Brain microvascular endothelial cell (primary cell): Measurements from ENCODE around the gene CD109.

Experiments
- DNase-seq: peaks from one replicate; pipeline ENCODE4 v3.0.0-alpha.2; 2020
- H3K27ac ChIP-seq: fragments of 250-450 bp; sonication (Bioruptor Pico); 2 replicates; pipeline ENCODE4 v1.5.1; 2020; ENCODE audit warnings: mild to moderate bottlenecking, moderate library complexity
- H3K27me3 ChIP-seq: fragments of 250-450 bp; sonication (Bioruptor Pico); replicated peaks from 2 replicates; pipeline ENCODE4 v1.5.1; 2020; ENCODE audit warnings: mild to moderate bottlenecking
- H3K36me3 ChIP-seq: fragments of 250-450 bp; sonication (Bioruptor Pico); replicated peaks from 2 replicates; pipeline ENCODE4 v1.5.1; 2020; ENCODE audit warnings: mild to moderate bottlenecking
- H3K4me3 ChIP-seq: 2 replicates; pipeline ENCODE4 v1.5.1; 2011; ENCODE audit warnings: low read depth, mild to moderate bottlenecking, control low read depth, low read length, moderate library complexity
- in situ Hi-C: cut with HindIII; loops from 2 replicates; pipeline ENCODE4 v1.10.0; 2017; ENCODE audit warnings: low sequenced_read_pairs, low pct_ligation_motif_present
- TF ChIP-seq, protein P1 (sequence below): IDR thresholded peaks from 2 replicates; pipeline ENCODE4 v1.5.1; 2011; ENCODE audit warnings: low read depth, mild to moderate bottlenecking, moderate library complexity, low read length, control low read depth, inconsistent platforms; ENCODE audit errors: missing control alignments

CD109 gene

GRCh38 chr6:73774311-73774774, 78.3 kb downstream of the CD109 start:
- TF ChIP-seq, protein P1, sequence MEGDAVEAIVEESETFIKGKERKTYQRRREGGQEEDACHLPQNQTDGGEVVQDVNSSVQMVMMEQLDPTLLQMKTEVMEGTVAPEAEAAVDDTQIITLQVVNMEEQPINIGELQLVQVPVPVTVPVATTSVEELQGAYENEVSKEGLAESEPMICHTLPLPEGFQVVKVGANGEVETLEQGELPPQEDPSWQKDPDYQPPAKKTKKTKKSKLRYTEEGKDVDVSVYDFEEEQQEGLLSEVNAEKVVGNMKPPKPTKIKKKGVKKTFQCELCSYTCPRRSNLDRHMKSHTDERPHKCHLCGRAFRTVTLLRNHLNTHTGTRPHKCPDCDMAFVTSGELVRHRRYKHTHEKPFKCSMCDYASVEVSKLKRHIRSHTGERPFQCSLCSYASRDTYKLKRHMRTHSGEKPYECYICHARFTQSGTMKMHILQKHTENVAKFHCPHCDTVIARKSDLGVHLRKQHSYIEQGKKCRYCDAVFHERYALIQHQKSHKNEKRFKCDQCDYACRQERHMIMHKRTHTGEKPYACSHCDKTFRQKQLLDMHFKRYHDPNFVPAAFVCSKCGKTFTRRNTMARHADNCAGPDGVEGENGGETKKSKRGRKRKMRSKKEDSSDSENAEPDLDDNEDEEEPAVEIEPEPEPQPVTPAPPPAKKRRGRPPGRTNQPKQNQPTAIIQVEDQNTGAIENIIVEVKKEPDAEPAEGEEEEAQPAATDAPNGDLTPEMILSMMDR: no peak
- H3K27ac ChIP-seq: peak overlapping the region; percentile 92
- in situ Hi-C loops: no loop called here
- no peak overlapping the region for H3K4me3 ChIP-seq
- H3K27me3 ChIP-seq: no peaks in the 10 kb centered on the region
- peak; percentile 99 for DNase-seq
- no peaks in the 10 kb centered on the region for H3K36me3 ChIP-seq

- Histone ChIP-seq H3K27ac (no peak overlapping the region), H3K36me3 (no peaks in the 10 kb centered on the region), H3K4me3 (no peak overlapping the region), H3K27me3 (no peaks in the 10 kb centered on the region)
- no peak for DNase-seq
- TF ChIP-seq, protein P1: no peak
- in situ Hi-C loops: no loop called here
Measured at GRCh38 chr6:73779943-73780342, 83.9 kb downstream of the CD109 start.

DNA sequence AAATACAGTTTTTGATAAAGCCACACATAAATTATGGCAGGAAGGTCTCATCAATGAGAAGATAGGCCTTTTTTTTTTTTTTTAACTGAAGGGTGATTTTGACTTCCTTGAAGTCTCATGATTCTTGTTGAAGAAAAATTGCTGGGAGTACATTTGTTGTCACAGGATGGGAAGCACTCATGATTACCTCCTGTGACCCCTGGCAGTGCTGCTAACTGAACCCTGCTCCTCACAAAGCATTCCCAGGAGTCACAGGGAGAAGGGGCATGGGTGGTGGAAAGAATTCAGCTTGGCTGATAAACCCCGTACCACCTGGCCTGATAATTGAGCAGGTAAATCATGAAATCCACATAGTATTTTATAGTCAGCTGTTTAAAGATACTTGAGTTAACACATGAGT, 86.9 kb downstream of the CD109 start:
- no peak overlapping the region for H3K4me3 ChIP-seq
- in situ Hi-C loops: no loop called here
- H3K27me3 ChIP-seq: no peaks in the 10 kb centered on the region
- TF ChIP-seq, protein P1: no peak
- H3K27ac ChIP-seq: no peak overlapping the region
- DNase-seq: no peak
- no peaks in the 10 kb centered on the region for H3K36me3 ChIP-seq

- Histone ChIP-seq H3K4me3 (no peak overlapping the region), H3K36me3 (no peaks in the 10 kb centered on the region), H3K27me3 (no peaks in the 10 kb centered on the region), H3K27ac (no peak overlapping the region)
- DNase-seq: no peak
- TF ChIP-seq, protein P1: no peak
- in situ Hi-C loops: no loop called here
Measured at GRCh38 chr6:73784726-73785505, 88.9 kb downstream of the CD109 start.

DNA sequence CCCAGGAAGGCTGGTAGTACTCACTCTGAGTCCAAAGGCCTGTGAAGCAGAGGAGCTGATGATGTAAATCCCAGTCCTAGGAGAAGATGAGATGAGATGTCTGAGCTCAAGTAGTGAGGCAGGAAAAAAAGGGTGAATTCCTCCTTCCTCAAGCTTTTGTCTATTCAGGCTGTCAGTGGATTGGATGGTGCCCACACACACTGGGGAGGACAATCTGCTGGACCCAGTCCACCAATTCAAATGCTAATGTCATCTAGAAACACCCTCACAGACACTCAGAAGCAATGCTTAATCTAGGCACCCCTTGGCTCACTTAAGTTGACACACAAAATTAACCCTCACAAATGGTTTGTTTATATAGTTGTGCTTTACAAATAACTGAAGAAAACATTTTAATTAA, 94.6 kb downstream of the CD109 start:
- Histone ChIP-seq H3K27ac (no peak overlapping the region), H3K27me3 (no peaks in the 10 kb centered on the region), H3K4me3 (no peak overlapping the region), H3K36me3 (no peaks in the 10 kb centered on the region)
- TF ChIP-seq, protein P1: no peak
- in situ Hi-C loops: no loop called here
- DNase-seq: no peak

DNA sequence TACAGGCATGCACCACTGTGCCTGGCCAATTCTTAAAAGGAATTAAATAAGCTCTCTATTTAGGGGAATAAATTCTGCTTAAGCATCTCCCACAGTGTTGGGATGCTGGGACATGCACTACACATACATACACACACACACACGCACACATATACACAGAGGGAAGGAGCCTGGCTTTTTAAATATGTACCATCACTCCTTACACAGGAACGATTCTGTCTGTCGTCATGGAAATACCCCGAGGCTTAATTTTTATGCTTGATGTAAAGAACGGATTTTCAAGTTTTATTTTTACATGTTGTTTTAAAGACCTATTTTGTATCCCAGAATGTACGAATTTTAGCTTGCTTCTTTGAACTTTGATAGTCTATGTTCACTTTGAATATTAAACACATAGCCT, 95.3 kb downstream of the CD109 start:
- Histone ChIP-seq H3K36me3 (no peaks in the 10 kb centered on the region), H3K27ac (no peak overlapping the region), H3K27me3 (no peaks in the 10 kb centered on the region), H3K4me3 (no peak overlapping the region)
- TF ChIP-seq, protein P1: no peak
- no peak for DNase-seq
- in situ Hi-C loops: no loop called here
